OCI-LY7 (cell line): ENCODE data around the gene TBL1Y.

Experiments used
- EZH2phosphoT487 ChIP-seq: fragments of 200-600 bp; sonication (generic); IDR thresholded peaks from 2 replicates; pipeline ENCODE4 v1.6.1; 2018; ENCODE audit warnings: low read depth, borderline replicate concordance, mild to moderate bottlenecking, mixed run types, antibody characterized with exemption, low read length, moderate library complexity, mixed read lengths
- TF ChIP-seq, protein P1 (sequence below): fragments of 200-600 bp; sonication (generic); conservative IDR thresholded peaks from 2 replicates; pipeline ENCODE4 v1.5.1; 2014; ENCODE audit warnings: mild to moderate bottlenecking, antibody characterized with exemption, low read length, moderate library complexity, mixed read lengths

GRCh38 chrY:6966521-6966920 lies 56.0 kb downstream of the TBL1Y start:
- TF ChIP-seq, protein P1, sequence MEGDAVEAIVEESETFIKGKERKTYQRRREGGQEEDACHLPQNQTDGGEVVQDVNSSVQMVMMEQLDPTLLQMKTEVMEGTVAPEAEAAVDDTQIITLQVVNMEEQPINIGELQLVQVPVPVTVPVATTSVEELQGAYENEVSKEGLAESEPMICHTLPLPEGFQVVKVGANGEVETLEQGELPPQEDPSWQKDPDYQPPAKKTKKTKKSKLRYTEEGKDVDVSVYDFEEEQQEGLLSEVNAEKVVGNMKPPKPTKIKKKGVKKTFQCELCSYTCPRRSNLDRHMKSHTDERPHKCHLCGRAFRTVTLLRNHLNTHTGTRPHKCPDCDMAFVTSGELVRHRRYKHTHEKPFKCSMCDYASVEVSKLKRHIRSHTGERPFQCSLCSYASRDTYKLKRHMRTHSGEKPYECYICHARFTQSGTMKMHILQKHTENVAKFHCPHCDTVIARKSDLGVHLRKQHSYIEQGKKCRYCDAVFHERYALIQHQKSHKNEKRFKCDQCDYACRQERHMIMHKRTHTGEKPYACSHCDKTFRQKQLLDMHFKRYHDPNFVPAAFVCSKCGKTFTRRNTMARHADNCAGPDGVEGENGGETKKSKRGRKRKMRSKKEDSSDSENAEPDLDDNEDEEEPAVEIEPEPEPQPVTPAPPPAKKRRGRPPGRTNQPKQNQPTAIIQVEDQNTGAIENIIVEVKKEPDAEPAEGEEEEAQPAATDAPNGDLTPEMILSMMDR, result no peak
- no peak for TF ChIP-seq EZH2phosphoT487
